Transverse colon (tissue), 4 donors: ENCODE measurements around the gene GDF7.

Experiments used
- EP300 ChIP-seq: sonication (generic); formaldehyde crosslinking; IDR thresholded peaks from one replicate; pipeline ENCODE4 v1.6.1; 2017; ENCODE audit warnings: antibody characterized with exemption, low read depth
- POLR2A ChIP-seq: fragments of 450-650 bp; IDR thresholded peaks from one replicate; pipeline ENCODE4 v1.6.1; 2016; ENCODE audit warnings: antibody characterized with exemption, mild to moderate bottlenecking, moderate library complexity
- POLR2AphosphoS5 ChIP-seq, 3 donors: sonication (generic); formaldehyde crosslinking; IDR thresholded peaks; one replicate each; pipeline ENCODE4 v1.6.1; 2016; ENCODE audit warnings: antibody characterized with exemption in 3 of 3
- TF ChIP-seq, protein P1 (sequence below), 5 experiments: fragments of 200-600 bp in 3 of 5; fragments of 450-650 bp in 2 of 5; sonication (generic) in 3 of 5; IDR thresholded peaks; 1 replicate in 2 of 5; 2 replicates in 3 of 5; pipeline ENCODE4 v1.5.1; 2016 to 2017; ENCODE audit warnings: antibody characterized with exemption in 5 of 5, inconsistent platforms in 3 of 5, mild to moderate bottlenecking in 2 of 5, moderate library complexity in 1 of 5

DNA sequence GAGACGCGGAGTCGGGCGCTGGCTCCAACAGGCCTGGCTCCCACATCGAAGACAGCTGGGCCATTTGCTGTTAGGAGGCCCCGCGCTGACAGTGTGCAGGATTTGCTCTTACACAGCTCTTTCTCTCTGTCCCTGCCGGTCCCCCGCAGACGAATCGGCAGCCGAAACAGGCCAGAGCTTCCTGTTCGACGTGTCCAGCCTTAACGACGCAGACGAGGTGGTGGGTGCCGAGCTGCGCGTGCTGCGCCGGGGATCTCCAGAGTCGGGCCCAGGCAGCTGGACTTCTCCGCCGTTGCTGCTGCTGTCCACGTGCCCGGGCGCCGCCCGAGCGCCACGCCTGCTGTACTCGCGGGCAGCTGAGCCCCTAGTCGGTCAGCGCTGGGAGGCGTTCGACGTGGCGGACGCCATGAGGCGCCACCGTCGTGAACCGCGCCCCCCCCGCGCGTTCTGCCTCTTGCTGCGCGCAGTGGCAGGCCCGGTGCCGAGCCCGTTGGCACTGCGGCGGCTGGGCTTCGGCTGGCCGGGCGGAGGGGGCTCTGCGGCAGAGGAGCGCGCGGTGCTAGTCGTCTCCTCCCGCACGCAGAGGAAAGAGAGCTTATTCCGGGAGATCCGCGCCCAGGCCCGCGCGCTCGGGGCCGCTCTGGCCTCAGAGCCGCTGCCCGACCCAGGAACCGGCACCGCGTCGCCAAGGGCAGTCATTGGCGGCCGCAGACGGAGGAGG, 3.5 kb downstream of the GDF7 start:
- TF ChIP-seq, protein P1, sequence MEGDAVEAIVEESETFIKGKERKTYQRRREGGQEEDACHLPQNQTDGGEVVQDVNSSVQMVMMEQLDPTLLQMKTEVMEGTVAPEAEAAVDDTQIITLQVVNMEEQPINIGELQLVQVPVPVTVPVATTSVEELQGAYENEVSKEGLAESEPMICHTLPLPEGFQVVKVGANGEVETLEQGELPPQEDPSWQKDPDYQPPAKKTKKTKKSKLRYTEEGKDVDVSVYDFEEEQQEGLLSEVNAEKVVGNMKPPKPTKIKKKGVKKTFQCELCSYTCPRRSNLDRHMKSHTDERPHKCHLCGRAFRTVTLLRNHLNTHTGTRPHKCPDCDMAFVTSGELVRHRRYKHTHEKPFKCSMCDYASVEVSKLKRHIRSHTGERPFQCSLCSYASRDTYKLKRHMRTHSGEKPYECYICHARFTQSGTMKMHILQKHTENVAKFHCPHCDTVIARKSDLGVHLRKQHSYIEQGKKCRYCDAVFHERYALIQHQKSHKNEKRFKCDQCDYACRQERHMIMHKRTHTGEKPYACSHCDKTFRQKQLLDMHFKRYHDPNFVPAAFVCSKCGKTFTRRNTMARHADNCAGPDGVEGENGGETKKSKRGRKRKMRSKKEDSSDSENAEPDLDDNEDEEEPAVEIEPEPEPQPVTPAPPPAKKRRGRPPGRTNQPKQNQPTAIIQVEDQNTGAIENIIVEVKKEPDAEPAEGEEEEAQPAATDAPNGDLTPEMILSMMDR (IDR thresholded peaks at IDR 0.05) = no peak
- TF ChIP-seq EP300 (no peak), POLR2AphosphoS5 (IDR thresholded peaks at IDR 0.05) (no peak), POLR2A (no peak)
